Transverse colon (tissue), 3 donors: Measurements from ENCODE around the gene CPA3.

Source experiments
- POLR2A ChIP-seq: fragments of 450-650 bp; IDR thresholded peaks from one replicate; pipeline ENCODE4 v1.6.1; 2016; ENCODE audit warnings: antibody characterized with exemption, mild to moderate bottlenecking, moderate library complexity
- TF ChIP-seq, protein P1 (sequence below), 5 experiments: fragments of 200-600 bp in 3 of 5; fragments of 450-650 bp in 2 of 5; sonication (generic) in 3 of 5; IDR thresholded peaks; 1 replicate in 2 of 5; 2 replicates in 3 of 5; pipeline ENCODE4 v1.5.1; 2016 to 2017; ENCODE audit warnings: antibody characterized with exemption in 5 of 5, inconsistent platforms in 3 of 5, mild to moderate bottlenecking in 2 of 5, moderate library complexity in 1 of 5

DNA sequence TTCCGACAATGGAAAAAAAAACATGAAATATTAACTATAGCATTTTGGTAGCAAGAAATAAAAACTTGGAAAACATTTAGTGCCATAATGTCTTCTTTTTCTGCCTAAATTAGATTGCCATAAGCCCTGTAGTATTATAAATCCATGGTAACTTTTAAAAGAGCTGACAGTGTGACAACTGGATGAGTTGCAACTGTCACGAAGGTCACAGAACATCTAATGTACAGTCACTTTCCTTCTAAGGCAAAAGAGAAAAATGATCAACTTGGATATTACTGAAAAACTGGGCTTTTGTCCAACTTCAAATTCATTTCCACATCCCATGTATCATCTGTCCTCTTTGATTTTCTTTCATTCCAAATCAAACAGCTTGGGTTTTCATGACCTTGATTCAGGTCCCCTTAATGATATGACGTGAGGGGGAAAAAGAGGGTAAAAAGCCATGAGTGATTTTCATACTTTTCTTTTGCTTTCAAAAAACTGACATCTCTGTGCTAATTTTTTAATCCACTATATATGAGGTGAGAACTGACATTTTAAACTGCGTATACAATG is 36.9 kb upstream of the CPA3 start:
- TF ChIP-seq POLR2A = no peak
- TF ChIP-seq, protein P1, sequence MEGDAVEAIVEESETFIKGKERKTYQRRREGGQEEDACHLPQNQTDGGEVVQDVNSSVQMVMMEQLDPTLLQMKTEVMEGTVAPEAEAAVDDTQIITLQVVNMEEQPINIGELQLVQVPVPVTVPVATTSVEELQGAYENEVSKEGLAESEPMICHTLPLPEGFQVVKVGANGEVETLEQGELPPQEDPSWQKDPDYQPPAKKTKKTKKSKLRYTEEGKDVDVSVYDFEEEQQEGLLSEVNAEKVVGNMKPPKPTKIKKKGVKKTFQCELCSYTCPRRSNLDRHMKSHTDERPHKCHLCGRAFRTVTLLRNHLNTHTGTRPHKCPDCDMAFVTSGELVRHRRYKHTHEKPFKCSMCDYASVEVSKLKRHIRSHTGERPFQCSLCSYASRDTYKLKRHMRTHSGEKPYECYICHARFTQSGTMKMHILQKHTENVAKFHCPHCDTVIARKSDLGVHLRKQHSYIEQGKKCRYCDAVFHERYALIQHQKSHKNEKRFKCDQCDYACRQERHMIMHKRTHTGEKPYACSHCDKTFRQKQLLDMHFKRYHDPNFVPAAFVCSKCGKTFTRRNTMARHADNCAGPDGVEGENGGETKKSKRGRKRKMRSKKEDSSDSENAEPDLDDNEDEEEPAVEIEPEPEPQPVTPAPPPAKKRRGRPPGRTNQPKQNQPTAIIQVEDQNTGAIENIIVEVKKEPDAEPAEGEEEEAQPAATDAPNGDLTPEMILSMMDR (IDR thresholded peaks at IDR 0.05) = no peak
